HL-60/S4 treated with phorbol 12-myristate 13-acetate at 8.2 ng/mL for 4 days and 3 days (cell line): ENCODE results near the gene VIPR2.
"Not testable (repeated sequence)": the region's sequence is repeated elsewhere in the genome, so short reads cannot be mapped to it uniquely, and the experiment has no call there.

Source experiments
- in situ Hi-C: fragments of 300-500 bp; cut with MboI; formaldehyde crosslinking; loops from 2 replicates; pipeline ENCODE4 v1.15.0; 2022; ENCODE audit warnings: low sequenced_read_pairs

VIPR2 gene

GRCh38 chr7:159140170-159140910 lies 4.3 kb downstream of the VIPR2 start:
- in situ Hi-C loops = no loop called here

DNA sequence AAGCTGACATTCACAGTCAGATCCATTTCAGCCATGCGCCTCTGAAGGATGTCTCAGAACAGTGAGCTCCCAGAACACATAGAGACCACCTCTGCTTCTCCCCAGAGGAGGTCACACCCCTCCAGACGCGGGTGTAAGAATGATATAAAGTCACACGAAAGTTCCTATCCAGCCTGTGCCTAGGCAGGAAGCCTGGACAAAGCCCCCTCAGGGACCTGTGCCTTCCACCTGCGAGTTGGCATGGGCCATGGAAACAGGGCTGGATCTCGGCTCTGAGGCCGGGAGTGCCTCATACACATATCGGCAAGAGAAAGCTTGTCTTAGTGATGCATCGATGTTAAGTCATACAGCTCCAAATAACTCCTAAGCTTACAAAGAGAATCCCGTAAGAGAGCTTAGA lies 5.0 kb downstream of the VIPR2 start:
- in situ Hi-C loops = no loop called here

DNA sequence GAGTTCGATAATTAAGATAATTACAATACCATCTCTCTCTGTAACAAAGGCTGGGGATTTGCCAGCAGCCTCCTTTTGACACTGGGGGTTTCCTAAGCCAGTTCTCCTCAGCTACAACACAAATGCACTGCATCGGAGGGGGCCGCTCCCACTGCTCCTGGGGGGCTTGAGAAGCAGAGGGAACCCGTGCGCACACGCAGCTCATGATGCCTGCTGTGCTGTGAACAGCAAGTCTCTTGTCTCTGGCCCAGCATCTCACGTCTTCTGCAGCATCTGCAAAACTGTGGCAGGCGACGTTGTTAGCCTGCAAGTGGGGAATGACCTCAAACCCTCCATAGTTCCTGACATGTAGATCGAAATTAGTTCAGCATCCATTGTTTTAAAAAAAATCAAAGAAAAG lies 5.5 kb downstream of the VIPR2 start:
- in situ Hi-C loops = no loop called here

- in situ Hi-C loops = no loop called here
Measured at GRCh38 chr7:159138508-159138907, 6.2 kb downstream of the VIPR2 start.

DNA sequence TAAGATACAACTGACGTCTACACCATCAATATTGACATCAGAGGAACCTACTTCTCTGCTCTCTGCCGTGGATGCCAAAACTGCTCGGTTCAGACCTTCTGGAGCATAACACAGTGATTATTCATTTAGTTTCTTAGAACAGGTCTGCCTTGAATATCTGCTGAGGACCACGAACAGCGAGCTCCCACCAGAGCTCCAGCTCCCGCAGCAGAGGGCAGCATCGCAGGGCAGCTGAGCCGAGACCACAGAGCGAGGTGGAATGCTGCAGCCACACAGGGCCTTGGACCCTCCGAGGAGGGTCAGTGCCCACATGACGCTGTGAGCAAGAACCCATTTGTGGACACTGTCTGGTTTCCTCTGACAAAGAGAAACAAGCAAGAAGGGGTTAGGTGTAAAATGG lies 6.8 kb downstream of the VIPR2 start:
- in situ Hi-C loops = no loop called here

- in situ Hi-C loops = no loop called here
Measured at GRCh38 chr7:159136846-159137245, 7.8 kb downstream of the VIPR2 start.

DNA sequence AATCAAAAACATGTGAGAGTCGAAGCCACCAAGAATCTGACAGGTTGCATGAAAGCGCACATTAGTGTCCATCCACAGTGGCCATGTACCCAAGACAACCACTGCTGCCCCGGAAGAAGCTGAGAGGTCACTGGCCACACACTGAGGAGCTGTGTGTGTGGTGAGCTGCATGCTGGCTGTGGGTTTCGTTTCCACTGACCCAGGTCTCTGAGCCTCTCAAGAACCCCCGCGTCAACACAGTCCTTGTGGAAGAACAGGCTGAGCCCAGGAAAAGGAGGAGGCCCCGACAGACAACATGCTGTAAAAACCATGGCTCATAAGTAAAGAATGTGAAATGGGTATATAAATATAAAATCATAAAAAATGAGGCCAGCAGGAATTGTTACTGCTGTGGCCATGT lies 8.2 kb downstream of the VIPR2 start:
- in situ Hi-C loops = no loop called here

DNA sequence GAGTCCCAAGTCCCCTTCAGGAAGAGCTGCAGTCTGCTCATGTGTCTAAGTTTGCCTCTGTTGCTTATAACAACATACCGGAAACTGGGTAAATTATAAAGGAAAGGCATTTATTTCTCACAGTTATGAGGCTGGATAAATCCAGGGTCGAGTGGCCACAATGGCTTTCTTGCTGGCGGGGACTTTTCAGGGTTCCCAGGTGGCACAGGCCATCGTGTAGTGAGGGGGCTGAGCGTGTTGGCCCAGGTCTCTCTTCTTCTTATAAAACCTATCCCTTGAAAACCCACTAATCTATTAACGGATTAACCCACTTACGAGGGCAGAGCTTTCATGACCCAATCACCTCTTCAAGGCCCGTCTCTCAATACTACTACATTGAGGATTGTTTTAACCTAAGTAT lies 8.7 kb downstream of the VIPR2 start:
- in situ Hi-C loops = no loop called here

DNA sequence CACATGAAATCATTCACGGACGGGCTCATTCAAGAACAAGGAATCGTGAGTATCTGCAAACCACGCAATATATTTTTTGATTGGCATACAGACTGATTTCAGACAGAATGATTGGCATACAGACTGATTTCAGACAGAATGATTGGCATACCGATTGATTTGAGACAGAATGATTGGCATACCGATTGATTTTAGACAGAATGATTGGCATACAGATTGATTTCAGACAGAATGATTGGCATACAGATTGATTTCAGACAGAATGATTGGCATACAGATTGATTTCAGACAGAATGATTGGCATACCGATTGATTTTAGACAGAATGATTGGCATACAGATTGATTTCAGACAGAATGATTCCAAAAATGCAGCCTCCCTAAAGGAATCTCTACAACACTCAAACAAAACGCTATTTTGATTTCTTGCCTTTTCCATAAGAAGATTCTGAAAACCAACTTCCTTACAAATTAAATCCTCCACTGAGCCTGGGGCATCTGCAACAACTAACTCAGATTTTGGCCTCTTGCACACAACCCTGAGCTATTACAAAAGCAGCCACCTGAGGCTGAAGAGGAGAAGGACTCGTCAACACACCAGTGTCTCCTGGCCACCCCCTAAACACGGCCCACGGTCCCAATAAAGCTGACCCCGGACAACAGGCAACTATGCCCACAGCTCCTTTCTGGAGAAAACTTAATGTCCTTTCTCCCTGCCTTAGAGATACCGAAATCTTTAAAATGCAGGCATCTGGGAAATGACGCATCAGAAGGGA lies 11.8 kb downstream of the VIPR2 start:
- in situ Hi-C loops = not testable (repeated sequence)

- in situ Hi-C loops = no loop called here
Measured at GRCh38 chr7:159130820-159131219, 13.8 kb downstream of the VIPR2 start.

- in situ Hi-C loops = no loop called here
Measured at GRCh38 chr7:159130199-159130775, 14.4 kb downstream of the VIPR2 start.

GRCh38 chr7:159128767-159129166 lies 15.9 kb downstream of the VIPR2 start:
- in situ Hi-C loops = no loop called here

GRCh38 chr7:159127691-159128642 lies 16.7 kb downstream of the VIPR2 start:
- in situ Hi-C loops = no loop called here

- in situ Hi-C loops = no loop called here
Measured at GRCh38 chr7:159126311-159127260, 18.1 kb downstream of the VIPR2 start.

GRCh38 chr7:159125955-159126270 lies 18.8 kb downstream of the VIPR2 start:
- in situ Hi-C loops = no loop called here

DNA sequence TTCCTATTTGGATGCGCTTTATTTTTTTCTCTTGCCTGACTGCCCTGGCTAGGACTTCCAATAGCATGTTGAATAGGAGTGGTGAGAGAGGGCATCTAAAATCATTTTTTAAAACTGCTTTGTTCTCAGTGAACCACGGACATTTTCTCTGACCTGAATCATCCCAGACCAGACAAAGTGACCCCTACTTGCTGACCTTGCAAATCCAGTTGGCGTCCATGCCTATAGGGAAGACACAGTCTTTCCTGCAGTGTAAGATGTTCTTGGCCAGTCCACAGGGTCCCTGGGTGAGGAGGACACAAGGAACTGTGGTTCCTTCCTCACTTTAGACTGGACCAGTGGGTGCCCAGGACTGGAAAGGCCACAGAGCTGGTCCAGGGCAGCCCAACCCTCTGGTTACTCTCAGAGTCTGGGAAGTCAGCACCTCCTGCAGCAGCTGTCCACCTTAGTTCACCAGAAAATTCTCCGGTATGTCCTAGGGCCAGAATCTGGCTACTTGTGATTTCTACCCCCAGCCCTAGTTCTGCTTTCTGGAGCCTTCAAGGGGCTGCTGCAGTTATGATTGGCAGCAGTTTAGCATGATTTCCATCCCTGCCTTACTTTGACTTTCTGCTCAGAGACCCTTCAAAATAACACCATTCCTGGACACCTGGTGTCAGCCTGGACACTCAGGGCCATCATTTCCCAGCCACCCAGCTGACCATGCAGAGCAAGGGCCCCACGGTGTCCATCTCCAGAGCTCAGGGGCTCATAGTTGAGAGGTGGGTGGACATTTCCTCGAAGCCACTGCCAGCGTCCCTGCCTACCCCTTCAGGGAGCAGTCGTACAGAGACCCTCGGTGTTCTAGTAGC lies 19.3 kb downstream of the VIPR2 start:
- in situ Hi-C loops = no loop called here

DNA sequence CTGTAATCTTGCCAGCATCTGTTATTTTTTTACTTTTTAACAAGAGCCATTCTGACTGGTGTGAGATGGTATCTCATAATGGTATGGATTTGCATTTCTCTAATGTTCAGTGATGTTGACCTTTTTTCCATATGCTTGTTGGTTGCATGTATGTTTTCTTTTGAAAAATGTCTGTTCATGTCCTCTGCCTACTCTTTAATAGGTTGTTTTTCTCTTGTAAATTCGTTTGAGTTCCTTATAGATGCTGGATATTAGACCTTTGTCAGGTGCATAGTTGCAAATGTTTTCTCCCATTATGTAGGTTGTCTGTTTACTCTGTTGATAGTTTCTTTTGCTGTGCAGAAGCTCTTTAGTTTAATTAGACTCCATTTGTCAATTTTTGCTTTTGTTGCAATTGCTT lies 20.9 kb downstream of the VIPR2 start:
- in situ Hi-C loops = not testable (repeated sequence)

DNA sequence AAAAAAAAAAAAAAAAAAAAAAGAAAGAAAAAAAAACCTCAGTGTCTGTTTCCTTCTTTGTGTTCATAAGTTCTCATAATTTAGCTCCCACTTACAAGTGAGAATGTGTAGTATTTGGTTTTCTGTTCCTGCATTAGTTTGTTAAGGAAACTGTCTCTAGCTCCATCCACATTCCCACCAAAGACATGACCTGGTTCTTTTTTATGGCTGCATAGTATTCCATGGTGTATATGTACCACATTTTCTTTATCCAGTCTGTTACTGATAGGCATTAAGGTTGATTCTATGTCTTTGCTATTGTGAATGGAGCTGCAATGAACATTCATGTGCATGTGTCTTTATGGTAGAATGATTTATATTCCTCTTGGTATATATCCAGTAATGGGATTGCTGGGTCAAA lies 21.4 kb downstream of the VIPR2 start:
- in situ Hi-C loops = not testable (repeated sequence)

DNA sequence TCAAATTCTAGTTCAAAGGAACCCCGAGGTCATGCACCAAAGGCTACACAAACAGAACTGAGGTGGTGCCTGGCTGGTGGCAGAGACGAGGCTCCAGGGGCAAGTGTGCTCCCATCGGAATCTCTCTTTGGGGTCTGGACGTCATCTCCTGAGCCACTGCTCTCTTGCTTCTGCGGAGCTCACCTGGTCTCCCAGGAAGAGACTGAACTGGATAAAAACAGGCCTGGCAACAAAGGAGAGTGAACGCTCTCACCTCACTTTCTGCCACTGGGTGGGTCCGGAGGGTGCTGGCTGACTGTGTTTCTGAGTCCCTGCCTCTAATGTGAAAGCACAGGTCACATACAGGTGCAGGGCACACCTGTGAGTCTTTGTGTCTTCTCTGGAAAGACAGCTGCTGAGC lies 22.4 kb downstream of the VIPR2 start:
- in situ Hi-C loops = no loop called here
